GM19372 (cell line): ENCODE results near the gene RAD50.

Experiments
- ATAC-seq: cut with Tn5 transposase; IDR thresholded peaks from one replicate; pipeline ENCODE4 v1.9.1; 2021; ENCODE audit warnings: mild to moderate bottlenecking, low read depth, moderate library complexity; ENCODE audit not compliant: unreplicated experiment

The RAD50 gene

GRCh38 chr5:132673488-132673887 is 116.7 kb downstream of the RAD50 start:
- ATAC-seq = no peak

DNA sequence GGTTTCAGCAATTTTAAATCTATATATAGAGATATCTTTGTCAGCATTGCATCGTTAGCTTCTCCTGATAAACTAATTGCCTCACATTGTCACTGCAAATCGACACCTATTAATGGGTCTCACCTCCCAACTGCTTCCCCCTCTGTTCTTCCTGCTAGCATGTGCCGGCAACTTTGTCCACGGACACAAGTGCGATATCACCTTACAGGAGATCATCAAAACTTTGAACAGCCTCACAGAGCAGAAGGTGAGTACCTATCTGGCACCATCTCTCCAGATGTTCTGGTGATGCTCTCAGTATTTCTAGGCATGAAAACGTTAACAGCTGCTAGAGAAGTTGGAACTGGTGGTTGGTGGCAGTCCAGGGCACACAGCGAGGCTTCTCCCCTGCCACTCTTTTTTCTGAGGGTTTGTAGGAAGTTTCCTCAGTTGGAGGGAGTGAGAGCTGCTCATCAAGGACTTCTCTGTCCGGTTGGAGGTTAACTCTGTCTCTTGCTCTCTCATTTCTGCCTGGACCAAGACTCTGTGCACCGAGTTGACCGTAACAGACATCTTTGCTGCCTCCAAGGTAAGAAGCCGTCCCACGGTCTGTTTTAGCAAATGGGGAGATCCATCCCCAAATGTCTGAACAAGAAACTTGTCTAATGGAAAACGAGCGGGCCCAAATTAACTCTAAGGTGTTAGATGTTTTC is 117.3 kb downstream of the RAD50 start, which contains the start of gene IL4:
Gene IL4 (plus strand): TSS at position 51 of the 692 bp plus-strand sequence. CDS start 62 bp downstream, at position 113.
- ATAC-seq = no peak

- ATAC-seq = peak; percentile 86
Observed at GRCh38 chr5:132674671-132675506, 118.1 kb downstream of the RAD50 start.

DNA sequence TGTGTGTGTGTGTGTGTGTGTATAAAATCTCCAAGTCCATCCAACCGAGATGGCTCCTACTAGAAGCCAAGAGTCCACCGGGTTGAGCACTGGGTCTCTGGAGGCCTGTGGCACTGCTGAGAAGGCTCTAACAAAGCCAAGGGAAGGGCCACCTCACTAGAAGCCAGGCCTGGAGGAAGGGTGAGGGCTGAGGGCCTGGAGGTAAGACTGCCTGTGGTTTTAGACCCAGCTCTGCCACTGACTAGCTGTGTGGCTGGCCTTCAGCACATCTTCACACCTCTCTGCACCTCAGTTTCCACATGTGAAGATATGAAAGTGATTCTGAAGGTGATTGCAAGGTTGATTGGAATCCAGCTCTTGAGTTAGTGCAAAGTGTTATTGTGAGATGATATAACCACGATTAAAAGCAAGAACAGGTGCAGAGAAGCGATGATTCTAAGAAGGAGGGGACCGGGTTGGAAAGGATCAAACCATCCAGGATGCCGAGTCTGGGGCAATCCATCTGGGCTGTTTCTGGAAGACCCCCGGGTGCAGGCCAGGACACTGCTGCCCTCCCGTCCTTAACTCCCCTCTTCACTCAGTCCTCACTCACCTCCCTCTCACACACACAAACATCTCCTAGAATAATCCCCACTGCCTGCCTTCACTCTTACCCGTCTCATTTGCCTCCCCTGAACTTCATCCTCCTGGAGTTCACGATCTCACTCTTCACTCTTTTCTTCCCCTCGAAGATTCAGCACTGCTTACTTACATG is 119.3 kb downstream of the RAD50 start:
- no peak for ATAC-seq

DNA sequence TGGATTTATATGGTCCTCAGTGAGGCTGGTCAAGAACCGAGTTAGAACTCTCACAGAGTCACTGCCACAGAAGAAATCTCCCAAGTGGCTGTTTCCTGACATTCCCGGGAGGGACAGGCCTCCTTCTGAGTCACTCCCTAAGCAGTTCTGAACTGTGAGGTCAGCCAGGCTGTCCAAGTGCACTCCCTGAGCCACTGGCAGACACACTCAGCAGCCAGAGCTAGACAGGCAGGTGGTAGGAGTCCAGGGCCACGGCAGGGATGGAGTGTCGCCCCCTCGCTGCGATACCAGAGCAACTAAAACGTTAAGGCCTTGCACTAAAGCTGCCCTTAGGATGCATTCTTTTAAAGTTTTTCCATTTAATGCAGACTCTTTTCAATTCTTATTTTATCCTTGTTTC is 120.4 kb downstream of the RAD50 start:
- ATAC-seq = no peak

- ATAC-seq = no peak
Observed at GRCh38 chr5:132677682-132678400, 121.1 kb downstream of the RAD50 start.

- no peak for ATAC-seq
Observed at GRCh38 chr5:132678735-132679134, 122.0 kb downstream of the RAD50 start.

GRCh38 chr5:132679166-132679565 is 122.4 kb downstream of the RAD50 start:
- ATAC-seq = no peak

DNA sequence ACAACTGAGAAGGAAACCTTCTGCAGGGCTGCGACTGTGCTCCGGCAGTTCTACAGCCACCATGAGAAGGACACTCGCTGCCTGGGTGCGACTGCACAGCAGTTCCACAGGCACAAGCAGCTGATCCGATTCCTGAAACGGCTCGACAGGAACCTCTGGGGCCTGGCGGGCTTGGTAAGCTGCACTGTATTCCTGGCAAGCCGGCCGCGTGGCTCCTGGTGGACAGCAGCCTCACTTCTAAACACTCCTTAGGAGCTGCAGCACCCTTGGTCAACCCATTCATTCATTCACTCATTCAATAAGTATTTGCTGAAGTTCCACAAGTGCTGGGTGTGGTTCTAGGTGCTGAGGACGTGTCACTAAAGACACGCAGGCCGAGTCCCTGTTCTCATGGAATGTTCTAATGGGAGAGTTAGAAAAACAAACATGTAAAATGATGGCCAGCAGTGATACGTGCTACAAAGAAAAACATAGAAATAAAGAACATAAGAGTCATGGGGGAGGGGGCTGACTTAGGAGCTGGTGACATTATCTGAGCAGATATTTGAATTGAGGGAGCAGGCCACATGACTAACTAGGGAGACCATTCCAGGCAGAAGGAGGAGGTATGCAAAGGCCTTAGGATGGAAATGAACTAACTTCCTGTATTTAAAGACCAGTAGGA is 123.1 kb downstream of the RAD50 start:
- no peak for ATAC-seq

GRCh38 chr5:132680780-132681475 is 124.2 kb downstream of the RAD50 start:
- no peak for ATAC-seq

DNA sequence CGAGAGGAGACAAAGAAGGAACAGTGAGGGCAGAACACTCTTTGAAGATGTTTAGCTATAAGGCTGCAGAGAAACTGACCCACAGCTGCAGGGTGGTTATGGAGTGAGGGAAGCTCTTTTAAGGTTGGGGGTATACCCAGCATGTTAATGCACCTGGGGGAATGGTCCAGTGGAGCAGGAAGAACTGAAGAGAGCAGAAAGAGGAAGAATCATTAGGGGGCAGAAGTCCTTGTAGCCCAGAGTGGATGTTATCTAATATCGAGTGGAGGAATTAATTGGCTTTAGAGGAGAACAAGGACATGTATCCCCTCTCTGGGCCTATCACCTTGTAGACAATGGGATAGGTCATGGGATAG is 124.7 kb downstream of the RAD50 start:
- ATAC-seq = no peak

DNA sequence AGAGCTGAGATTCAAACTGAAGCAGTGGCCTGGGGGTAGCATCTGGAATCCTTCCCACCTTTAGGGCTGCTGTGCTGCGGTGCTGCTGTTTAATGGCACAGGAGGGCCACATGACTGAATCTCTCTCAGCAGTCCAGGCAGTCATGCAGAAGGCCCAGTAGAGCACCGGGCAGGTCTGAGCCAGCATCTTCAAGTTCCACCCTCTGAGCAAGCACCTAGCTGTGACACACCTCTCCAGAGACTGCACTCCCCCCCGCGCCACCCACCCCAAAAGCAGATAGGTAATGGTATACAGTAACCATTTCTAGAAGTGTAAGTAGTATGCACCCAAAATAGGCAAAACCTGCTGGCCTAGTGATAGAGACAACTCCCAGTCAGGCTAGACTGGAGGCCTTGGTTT is 125.2 kb downstream of the RAD50 start:
- no peak for ATAC-seq

DNA sequence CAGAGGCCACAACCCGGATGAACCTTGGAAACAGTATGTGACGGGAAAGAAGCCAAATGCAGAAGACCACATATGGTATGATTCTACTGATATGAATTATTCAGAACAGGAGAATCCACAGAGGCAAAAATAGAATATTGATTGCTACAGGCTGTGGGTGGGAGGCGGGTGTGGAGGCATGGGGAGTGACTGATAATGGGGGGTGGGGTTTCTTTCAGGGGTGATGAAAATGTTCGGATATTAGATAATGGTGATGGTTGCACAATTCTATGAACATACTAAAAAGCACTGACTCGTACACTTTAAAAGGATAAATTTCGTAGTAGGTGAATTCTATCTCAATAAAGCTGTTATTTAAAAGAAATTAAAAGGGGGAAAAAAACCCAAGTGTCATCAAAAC is 127.7 kb downstream of the RAD50 start:
- no peak for ATAC-seq

- ATAC-seq = no peak
Observed at GRCh38 chr5:132684922-132685720, 128.3 kb downstream of the RAD50 start.

- no peak for ATAC-seq
Observed at GRCh38 chr5:132686193-132686592, 129.4 kb downstream of the RAD50 start.

- ATAC-seq = no peak
Observed at GRCh38 chr5:132687995-132688394, 131.2 kb downstream of the RAD50 start.

- peak; percentile 62 for ATAC-seq
Observed at GRCh38 chr5:132688536-132689339, 132.0 kb downstream of the RAD50 start.

- no peak for ATAC-seq
Observed at GRCh38 chr5:132689513-132689912, 132.7 kb downstream of the RAD50 start.
